Measurements from ENCODE around the gene BBC3.
A peak's percentile ranks its signal among the peaks of the same experiment; 100 is the strongest.
"Not testable (repeated sequence)": the region's sequence is repeated elsewhere in the genome, so short reads cannot be mapped to it uniquely, and the experiment has no call there.

BBC3 gene, protein sequence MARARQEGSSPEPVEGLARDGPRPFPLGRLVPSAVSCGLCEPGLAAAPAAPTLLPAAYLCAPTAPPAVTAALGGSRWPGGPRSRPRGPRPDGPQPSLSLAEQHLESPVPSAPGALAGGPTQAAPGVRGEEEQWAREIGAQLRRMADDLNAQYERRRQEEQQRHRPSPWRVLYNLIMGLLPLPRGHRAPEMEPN

DNA sequence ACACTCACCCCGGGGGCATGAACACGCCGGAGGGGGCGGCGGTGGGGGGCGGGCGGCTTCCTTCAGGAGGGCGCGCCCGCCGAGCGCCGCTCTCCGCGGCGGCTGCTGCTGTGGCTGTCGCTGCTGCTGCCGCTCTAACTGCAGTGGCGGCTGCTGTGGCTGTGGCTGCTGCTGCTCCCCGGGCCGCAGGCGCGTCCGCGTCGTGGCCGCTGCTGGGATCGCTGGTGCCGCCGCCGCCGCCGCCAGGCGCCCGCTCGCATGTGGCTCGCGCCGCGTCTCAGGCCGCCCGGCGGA lies at the start of gene BBC3:
Gene BBC3 (minus strand): TSS at position 279 of the 294 bp plus-strand sequence. CDS start 2,768 bp downstream, outside the sequence.
- DNase-seq = no peak

DNA sequence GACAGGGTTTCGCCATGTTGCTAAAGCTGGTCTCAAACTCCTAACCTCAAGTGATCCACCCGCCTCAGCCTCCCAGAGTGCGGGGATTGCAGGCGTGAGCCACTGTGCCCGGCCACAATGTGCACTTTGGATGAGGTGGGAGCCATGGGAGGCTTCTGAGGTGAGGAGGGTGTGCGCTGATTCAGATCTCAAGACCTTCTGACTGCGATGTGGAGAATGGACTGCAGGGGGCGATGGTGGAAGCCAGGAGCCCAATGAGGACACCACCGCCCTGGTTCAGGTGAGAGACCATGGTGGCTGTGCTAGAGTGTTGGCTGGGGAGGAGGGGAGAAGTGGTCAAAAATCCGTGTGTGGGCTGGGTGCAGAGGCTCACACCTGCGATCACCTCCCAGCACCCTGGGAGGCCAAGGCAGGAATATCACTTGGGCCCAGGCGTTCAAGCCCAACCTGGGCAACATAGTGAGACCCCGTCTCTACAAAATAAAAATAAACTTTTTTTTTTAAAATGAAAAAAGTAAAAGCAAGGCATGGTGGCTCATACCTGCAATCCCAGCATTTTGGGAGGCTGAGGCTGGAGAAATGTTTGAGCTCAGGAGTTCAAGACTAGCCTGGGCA lies 49.3 kb upstream of the BBC3 start:
- DNase-seq = peak in 1 of 56 donors; percentile 10

DNA sequence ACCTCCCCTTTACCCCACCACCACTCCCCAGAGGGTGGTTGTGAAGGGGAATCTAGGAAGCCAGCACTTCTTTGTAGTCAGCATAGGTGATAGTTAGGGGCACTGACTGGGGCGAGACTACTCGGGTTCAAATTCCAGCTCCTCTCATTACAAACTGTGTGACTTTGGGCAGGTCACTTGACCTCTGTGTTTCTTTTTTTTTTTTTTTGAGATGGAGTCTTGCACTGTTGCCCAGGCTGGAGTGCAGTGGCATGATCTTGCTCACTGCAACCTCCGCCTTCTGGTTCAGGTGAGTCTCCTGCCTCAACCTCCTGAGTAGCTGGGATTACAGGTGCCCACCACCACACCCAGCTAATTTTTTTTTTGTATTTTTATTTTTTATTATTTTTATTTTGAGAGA lies 45.5 kb upstream of the BBC3 start:
- DNase-seq = not testable (repeated sequence)

DNA sequence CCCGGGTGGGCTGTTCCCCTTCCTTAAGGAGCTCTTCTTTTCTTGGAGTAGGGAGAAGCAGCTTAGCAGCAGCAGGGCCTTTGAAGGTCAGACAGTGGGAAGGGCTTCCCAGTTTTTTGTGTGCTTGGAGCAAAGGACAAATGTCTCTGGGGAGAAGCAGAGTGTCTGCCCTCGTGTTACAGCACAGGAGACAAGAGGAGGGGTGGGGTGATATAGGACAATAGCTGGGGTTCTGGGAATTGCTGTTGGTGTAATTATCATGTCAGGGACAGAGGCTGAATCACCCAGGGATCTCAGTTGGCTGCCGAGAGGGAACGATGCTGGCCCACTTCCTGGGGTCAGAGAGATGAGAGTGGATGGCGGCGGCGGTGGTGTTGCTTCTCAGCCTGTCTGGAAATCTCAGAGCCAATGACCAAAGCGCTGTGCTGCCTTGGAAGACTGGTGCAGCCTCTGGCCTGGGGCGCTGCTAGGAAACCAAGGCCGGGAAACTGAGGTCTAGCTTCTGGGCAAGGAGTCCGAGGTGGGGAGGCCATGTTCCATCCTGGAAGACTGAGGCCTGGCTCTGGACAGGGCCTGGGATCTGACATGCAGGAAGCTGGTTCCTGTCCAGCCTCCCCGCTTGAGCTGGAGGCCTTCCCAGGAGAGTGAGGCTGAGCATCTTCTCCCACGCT lies 44.9 kb upstream of the BBC3 start:
- peak in 1 of 56 donors; percentile 8 for DNase-seq

DNA sequence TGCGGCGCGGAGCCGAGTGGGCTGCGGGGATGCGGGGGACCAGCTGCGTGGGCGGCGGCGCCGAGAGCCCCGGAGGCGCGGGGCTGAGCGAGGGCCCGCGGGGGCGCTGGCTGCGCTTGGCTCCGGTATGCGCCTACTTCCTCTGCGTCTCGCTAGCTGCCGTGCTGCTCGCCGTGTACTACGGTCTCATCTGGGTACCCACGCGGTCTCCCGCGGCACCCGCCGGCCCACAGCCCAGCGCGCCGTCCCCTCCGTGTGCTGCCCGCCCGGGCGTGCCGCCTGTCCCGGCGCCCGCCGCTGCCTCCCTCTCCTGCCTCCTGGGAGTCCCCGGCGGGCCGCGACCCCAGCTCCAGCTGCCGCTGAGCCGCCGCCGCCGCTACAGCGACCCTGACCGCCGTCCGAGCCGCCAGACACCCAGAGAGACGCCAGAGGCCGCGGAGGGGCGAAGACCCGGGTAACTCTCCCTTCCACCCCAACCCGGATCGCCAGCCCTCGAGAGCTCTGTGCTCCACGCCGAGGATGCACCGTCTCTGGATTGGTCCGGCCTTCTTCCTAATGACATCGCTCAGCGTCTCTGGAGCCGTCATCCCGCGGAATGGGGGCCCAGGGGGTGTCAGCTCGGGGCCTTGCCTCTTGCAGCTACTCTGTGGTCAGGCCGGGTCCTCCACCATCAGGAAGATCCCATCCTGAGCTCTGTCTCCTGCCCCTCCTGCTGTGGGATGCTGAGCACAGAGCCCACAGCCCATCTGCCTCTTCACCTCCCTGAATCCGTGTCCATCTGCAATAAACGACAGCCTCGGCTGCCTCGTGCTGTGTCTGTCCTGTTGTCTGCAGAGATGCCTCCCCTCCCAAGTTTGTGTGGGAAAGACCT lies 44.1 kb upstream of the BBC3 start:
- peak in 4 of 56 donors; percentile 24 to 43 (median 34) for DNase-seq

DNA sequence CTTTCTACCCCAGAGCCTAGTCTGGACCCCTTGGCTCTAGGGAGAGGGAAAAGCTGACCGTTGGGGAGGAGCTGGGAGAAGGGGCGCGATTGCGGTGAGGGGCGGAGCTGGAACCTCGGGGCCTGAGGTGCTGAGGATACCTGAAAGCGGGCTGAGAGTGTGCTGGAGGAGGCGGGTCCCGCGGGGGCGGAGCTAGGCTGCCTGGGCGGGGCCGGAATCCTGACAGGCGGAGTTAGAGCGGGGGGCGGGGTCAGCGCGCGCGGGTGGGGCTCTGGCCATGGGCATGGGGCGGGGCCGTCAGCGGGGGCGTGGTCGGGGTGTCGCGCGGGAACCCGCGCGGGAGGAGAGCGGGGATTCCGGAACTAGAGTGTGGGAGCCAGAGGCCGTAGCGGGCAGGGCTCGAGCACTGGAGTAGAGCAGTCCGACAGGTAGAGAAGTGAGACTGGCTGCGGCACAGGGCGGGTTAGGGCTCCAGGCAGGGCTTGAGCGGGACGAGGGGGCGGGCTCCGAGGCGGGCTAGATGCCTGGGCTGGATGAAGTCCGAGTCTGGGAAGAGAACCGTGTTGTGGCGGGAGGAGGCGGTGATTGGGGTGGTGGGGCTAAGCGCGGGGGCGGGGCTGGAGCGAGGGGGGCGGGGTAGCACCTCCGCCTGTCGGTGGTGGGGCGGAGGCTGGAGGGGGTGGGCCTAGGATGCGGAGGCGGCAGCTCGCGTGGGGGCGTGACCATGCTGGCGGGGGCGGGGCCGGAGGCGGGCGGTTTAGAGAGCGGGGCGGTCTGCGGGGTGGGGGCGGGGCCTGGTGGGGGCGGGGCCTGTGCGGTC lies 43.3 kb upstream of the BBC3 start, which contains the start of gene INAFM1:
Gene INAFM1 (plus strand): TSS at position 815 of the 820 bp plus-strand sequence. CDS start 35 bp downstream, outside the sequence.
- DNase-seq = peak; percentile 55 to 98 (median 92)

DNA sequence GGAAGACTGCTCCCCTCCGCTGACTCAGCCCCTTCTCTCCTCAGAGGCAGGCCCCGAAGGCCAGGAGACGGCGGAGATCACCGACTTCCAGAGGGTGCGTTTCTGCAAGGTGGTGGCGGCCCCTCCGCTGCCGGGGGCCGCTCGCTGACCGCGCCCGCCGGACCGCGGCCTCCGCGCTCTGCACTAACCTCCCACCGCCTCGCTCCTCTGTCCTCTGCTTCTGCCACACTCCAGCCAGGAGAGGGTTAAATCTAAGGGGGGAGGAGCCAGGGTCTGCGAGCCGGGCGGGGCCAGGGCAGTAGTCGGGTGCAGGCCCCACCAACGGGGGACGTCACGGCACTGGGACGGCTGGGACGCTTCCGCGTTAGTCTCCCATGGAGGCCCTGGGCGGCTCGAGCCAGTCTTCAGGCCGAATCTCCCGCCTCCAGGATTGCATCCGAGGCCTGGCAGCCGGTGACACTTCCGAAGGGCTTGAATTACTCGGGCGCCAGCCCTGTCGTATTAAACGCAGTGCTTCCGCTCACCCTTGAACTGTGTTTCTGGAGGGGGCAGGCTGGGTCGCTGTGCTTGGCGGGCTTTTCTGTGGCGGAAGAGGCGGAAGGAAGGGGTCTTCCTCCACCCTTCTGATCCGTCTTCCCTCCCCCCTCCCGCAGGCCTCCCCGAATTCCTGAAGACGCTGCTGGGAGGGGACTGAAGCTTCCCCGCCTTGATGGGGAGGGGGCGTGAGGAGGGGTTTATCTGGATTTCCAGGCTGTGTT lies 42.5 kb upstream of the BBC3 start:
- DNase-seq = peak; percentile 33 to 95 (median 82)

DNA sequence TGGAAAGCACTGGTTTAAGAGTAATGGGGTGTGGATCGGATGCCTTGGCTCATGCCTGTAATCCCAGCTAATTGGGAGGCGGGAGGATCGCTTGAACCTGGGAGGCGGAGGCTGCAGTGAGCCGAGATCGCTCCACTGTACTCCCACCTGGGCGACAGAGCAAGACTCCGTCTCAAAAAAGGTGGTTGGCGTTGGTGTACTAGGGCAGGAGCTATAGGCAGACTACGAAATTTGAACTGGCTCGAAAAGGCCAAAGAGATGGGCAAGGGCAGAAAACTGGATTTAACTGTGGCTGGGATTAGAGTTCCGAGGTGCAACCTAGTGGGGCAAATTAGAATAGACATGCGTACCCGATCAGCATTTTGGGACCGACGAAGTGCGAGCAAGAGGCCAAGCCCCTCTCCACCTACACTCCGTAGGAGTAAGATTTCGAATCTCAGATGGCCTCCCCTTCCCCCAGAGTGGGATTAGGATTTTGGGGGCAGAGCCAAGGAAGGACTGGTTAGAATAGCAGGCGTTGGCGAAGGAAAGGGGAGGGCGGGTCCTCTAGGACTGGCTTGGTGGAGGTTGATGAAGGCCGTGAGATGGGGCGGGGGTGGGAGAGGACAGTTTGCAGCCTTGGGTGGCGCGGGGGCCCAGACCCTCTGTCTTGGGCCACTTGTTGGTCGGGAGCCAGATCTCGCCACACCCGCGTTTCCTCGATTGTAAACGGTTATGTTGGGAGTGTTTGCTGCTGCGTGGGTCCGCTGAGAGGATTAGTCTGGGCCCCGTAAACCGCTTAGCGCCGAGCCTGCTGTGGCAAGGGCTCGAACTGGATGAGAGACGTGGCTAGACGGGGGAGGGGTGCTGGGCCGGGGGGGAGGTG lies 41.7 kb upstream of the BBC3 start:
- DNase-seq = peak in 16 of 56 donors; percentile 16 to 72 (median 50)

DNA sequence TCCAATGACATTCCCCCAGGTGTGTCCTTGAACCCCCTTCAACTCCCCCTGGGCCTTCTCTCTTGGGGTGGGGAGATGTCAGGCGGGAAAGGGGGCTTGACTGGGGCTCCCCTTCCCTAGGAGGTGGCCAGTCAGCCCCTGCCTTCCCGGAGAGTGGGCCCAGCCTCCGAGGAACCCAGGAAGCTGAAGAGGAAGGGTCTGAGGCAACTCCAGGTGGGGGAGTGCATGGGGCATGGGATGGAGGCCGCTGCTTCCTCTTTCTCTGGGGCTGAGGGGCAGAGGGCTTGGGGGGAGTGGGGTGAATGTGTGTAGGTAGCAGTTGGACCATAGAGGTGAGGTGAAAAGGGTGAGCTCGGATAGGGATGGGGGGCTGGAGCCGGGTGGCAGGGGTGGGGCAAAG lies 41.0 kb upstream of the BBC3 start:
- DNase-seq = no peak

DNA sequence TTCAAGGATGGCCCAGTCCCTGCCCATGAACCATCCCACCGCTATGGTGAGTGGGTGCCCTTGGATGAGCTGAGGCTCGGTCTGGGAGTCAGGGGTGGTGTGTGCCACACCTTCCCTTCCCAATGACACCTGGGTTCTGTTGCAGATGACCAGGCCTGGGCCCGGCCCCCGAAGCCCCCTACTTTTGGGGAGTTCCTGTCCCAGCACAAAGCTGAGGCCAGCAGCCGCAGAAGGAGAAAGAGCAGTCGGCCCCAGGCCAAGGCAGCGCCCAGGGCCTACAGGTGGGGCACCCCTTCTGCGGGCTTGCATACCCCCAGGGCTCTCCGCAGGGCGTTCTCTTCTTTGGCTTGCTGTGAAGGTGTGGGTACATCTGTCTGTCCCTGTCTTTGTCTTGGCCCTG lies 39.4 kb upstream of the BBC3 start:
- no peak for DNase-seq

DNA sequence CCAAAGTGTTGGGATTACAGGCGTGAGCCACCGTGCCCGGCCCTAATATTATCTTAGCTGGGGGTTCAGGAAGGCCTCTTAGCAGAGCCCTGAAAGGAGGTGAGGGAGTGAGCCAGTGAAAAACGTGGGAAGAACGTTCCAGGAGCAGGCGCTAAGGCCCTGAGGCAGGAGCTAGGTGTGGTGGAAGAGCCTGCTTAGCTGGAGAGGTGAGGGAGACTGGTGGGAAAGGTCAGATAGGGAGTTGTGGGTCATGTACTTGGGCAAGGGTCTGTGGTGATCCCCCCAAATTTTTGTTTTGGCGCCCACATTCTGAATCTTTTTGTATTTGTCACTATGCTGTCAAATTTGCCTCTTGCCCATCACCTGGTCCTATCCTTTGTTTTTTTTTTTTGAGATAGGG lies 38.6 kb upstream of the BBC3 start:
- DNase-seq = no peak

DNA sequence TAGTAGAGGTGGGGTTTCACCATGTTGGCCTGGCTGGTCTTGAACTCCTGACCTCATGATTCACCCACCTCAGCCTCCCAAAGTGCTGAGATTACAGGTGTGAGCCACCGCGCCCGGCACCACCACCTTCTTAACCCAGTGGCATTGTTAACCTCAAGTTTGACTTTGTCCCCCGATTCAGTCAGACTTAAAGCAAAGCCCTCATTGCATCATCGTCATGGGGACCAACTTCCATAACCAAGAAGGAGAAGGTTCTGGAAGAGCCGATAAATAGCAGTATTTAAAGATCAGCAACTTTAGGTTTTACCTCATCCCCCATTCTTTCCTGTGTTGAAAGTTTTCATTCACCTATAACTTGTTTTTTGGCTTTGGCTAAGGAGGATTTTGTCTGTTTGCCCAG lies 37.0 kb upstream of the BBC3 start:
- no peak for DNase-seq

DNA sequence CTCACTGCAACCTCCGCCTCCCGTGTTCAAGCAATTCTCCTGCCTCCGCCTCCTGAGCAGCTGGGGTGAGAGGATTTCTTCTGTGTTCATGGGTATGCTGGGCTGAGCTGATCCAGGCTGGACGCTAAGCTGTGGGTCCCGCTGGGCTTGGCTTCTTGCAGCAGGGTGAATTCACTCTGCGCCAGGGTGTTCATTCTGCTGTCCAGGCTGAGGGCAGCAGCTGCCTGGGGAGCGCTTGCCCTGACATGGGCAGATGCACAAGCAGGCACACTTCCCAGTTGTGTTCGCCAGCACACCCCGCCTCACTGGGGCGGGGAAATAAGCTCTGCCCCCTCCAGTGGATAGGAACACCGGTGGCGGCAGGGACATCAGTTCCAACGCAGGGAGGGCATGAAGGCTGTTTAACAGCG lies 36.4 kb upstream of the BBC3 start:
- DNase-seq = peak in 52 of 56 donors; percentile 8 to 87 (median 60)

DNA sequence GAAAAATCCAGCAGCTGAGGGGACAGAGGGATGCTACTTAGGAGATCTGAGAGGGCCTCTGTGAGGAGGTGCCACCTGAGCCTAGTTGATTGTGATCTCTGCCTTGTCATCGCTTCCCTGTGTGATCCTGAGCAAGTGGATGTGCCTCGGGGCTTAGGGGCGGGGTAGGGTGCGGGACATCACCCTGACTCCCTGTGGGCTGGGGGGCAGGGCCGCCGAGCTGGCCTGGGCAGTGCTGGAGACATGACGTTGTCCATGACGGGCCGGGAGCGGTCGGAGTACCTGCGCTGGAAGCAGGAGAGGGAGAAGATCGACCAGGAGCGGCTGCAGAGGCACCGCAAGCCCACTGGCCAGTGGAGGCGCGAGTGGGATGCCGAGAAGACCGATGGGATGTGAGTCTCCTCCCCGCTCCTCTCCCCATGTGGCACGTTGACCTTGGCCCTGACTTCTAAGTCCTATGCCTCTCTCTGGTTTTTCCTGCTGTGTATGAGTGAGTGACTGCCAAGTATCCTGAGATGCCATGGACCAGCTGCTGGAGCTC lies 35.5 kb upstream of the BBC3 start:
- no peak for DNase-seq

DNA sequence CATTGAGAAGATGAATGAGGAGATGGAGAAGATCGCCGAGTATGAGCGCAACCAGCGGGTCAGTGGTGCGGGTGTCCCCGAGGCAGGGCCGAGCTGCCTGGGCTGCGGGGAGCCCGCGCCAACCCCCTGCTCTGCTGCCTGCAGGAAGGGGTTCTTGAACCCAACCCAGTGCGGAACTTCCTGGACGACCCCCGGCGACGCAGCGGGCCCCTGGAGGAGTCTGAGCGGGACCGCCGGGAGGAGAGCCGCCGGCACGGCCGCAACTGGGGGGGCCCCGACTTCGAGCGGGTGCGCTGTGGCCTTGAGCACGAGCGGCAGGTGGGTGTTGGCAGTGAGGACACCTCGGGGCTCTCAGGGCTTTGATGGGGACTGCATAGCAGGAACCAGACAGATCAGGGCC lies 33.6 kb upstream of the BBC3 start:
- no peak for DNase-seq

DNA sequence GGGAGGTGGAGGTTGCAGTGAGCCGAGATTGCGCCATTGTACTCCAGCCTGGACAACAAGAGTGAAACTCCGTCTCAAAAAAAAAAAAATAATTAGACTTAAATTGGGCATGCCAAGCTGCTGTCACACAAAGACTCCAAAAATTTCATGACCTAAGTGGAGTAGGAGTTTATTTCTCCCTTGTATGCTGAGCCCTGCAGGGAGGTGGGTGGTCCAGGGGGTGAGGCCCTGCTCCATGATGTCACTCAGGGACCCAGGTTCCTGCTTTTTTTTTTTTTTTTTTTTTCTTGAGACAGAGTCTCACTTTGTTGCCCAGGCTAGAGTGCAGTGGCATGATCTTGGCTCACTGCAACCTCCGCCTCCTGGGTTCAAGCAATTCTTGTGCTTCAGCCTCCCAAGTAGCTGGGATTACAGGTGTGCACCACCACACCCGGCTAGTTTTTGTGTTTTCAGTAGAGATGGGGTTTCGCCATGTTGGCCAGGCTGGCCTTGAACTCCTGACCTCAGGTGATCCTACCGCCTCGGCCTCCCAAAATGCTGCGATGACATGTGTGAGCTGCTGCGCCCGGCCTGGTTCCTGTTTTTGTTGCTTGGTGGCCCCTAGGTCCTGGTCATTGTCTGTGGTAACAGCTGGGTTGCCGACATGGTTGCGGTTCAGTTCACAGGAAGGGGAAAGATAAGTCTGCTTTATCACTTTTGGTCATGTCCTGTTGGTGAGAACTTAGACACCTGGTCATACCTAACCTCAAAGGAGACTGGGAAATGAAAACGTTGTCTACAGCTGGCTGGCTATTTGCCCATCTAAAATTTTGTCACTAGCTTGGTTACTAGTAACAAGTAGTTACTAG lies 31.2 kb upstream of the BBC3 start:
- not testable (repeated sequence) for DNase-seq

DNA sequence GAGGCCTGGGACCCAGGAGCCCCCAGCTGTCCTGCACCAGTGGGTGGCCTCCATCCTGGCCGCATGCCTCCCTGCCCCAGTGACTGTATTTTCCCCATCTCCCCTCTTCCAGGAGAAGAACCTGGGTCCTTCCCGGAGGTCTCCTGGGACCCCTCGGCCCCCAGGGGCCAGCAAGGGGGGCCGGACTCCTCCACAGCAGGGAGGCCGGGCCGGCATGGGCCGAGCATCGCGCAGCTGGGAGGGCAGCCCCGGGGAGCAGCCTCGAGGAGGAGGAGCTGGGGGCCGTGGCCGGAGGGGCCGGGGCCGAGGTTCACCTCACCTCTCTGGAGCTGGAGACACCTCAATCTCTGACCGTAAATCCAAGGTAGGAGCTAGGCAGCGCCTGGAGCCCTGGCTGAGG lies 29.5 kb upstream of the BBC3 start:
- no peak for DNase-seq

Data from nucleus accumbens (tissue), 56 donors.